GM13976 (cell line): ENCODE measurements around the gene FRYL.

Source experiments
- DNase-seq: peaks from one replicate; pipeline ENCODE4 v3.0.0; 2012; ENCODE audit warnings: low spot score
- CTCF ChIP-seq: IDR thresholded peaks from 2 replicates; pipeline ENCODE4 v1.5.1; 2012; ENCODE audit warnings: borderline replicate concordance, mild to moderate bottlenecking; ENCODE audit not compliant: insufficient read depth; ENCODE audit errors: extremely low read depth, missing control alignments, control extremely low read depth
- in situ Hi-C: fragments of 300-500 bp; cut with MboI; formaldehyde crosslinking; loops from one replicate; pipeline ENCODE4 v1.12.0; 2022; ENCODE audit warnings: low sequenced_read_pairs, mixed read lengths, inconsistent platforms; ENCODE audit not compliant: unreplicated experiment

FRYL gene

GRCh38 chr4:48710446-48711209, 69.5 kb downstream of the FRYL start:
- in situ Hi-C loops = no loop called here
- DNase-seq = no peak
- TF ChIP-seq CTCF = no peak

- no peak for DNase-seq
- TF ChIP-seq CTCF = no peak
- in situ Hi-C loops = no loop called here
Observed at GRCh38 chr4:48709901-48710300, 70.2 kb downstream of the FRYL start.

DNA sequence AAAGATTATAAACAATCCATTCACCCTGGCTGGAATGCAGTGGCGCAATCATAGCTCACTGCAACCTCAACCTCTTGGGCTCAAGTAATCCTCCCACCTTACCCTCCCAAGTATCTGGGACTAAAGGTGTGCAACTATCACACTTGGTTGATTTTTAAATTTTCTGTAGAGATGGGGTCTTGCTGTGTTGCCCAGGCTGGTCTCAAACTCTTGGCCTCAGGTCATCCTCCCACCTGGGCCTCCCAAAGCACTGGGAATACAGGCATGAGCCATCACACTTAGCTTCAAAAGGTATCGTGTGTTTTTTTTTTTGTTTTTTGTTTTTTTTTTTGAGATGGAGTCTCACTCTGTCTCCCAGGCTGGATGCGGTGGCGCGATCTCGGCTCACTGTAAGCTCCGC, 71.5 kb downstream of the FRYL start:
- in situ Hi-C loops = no loop called here
- TF ChIP-seq CTCF = no peak
- no peak for DNase-seq

GRCh38 chr4:48706736-48707135, 73.3 kb downstream of the FRYL start:
- DNase-seq = no peak
- TF ChIP-seq CTCF = no peak
- in situ Hi-C loops = no loop called here

DNA sequence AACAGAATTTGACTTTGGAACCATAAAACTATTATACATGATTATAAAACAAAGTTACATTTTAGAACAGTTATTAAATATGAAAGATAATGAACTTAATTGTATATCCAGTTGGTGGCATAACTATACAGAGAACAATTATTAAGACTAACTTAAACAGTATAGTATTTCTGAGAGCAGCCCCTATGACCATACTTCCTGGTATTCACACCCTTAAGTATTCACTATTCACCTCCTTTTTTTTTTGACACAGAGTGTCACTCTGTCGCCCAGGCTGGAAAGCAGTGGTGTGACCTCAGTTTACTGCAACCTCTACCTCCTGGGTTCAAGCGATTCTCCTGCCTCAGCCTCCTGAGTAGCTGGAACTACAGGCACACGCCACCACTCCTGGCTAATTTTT, 74.5 kb downstream of the FRYL start:
- in situ Hi-C loops = no loop called here
- DNase-seq = no peak
- TF ChIP-seq CTCF = no peak

GRCh38 chr4:48704091-48704802, 75.8 kb downstream of the FRYL start:
- in situ Hi-C loops = no loop called here
- no peak for DNase-seq
- no peak for TF ChIP-seq CTCF
